Measurements from ENCODE around the gene SIX2. TPM values are rescaled to one million over a fixed set of nuclear protein-coding genes. Genes with fewer than 3 reads are reported as not detected.
A peak's percentile ranks its signal among the peaks of the same experiment; 100 is the strongest.

Gene SIX2
- total RNA-seq, 1 donor from 2014 or later, result 0.38 TPM

GRCh38 chr2:44974064-44974715, 35.1 kb downstream of the SIX2 start:
- H3K4me3 ChIP-seq, result no peak overlapping the region
- ATAC-seq (peak; percentile 41 to 43), DNase-seq (no peak)
- intact Hi-C loops (cut with DNase I), result no loop called here
- H3K27me3 ChIP-seq (ENCODE audit: low read depth), result peaks cover 20% of the 10 kb centered on the region
- H3K27ac ChIP-seq, result no peak overlapping the region
- peaks cover 7% of the 10 kb centered on the region for H3K4me1 ChIP-seq
- H3K36me3 ChIP-seq, result no peaks in the 10 kb centered on the region
- no peaks in the 10 kb centered on the region for H3K9me3 ChIP-seq
- TF ChIP-seq, protein P1, sequence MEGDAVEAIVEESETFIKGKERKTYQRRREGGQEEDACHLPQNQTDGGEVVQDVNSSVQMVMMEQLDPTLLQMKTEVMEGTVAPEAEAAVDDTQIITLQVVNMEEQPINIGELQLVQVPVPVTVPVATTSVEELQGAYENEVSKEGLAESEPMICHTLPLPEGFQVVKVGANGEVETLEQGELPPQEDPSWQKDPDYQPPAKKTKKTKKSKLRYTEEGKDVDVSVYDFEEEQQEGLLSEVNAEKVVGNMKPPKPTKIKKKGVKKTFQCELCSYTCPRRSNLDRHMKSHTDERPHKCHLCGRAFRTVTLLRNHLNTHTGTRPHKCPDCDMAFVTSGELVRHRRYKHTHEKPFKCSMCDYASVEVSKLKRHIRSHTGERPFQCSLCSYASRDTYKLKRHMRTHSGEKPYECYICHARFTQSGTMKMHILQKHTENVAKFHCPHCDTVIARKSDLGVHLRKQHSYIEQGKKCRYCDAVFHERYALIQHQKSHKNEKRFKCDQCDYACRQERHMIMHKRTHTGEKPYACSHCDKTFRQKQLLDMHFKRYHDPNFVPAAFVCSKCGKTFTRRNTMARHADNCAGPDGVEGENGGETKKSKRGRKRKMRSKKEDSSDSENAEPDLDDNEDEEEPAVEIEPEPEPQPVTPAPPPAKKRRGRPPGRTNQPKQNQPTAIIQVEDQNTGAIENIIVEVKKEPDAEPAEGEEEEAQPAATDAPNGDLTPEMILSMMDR (IDR thresholded peaks at IDR 0.05), result peak; percentile 31

DNA sequence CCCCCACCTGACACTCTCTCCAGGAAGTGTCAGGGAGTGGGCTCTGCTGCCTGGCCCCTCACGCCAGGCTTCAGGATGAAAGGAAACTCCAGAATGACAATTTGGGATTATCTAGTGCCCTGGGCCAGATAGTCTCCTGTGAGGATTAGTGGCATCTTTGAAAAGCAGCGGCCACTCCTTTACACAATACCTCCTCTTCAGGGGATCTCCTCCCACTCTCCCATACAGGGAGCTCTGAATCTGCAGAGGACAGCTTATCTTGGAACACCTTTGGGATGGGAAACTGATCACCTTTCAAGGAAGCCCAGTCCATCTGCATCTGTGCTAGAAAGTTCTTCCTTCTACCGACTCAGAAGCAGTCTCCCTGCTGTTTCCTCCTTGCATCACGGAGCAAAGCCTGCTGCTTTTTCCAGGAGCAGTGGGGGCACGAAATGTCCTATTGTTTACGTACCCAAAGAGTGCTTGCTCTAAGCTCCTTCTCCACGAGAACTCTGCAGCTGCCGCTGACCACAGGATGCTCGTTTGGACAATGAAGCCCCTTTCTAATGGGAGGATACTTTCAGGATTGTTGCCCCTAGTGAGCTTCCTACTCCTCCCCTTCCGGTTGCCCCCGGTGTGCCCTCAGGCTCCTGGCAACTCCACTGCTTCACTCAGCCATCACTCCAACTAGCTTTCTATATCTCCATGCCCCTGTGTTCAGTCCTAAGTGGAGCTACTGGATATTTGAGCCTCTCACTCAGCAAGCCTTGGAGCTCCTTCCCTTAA, 36.3 kb downstream of the SIX2 start:
- Histone ChIP-seq H3K4me3 (no peak overlapping the region), H3K27me3 (ENCODE audit: low read depth) (peaks cover 17% of the 10 kb centered on the region), H3K4me1 (peaks cover 7% of the 10 kb centered on the region), H3K36me3 (no peaks in the 10 kb centered on the region), H3K27ac (no peak overlapping the region), H3K9me3 (no peaks in the 10 kb centered on the region)
- intact Hi-C loops (cut with DNase I), result no loop called here
- no peak for DNase-seq
- TF ChIP-seq, protein P1 (IDR thresholded peaks at IDR 0.05), result no peak
- ATAC-seq, result peak in 1 of 2 donors; percentile 31

- no peaks in the 10 kb centered on the region for H3K9me3 ChIP-seq
- no peak overlapping the region for H3K4me3 ChIP-seq
- H3K27ac ChIP-seq, result no peak overlapping the region
- no peaks in the 10 kb centered on the region for H3K36me3 ChIP-seq
- peaks cover 14% of the 10 kb centered on the region for H3K27me3 ChIP-seq (ENCODE audit: low read depth)
- intact Hi-C loops (cut with DNase I), result no loop called here
- ATAC-seq, result no peak
- TF ChIP-seq, protein P1 (IDR thresholded peaks at IDR 0.05), result no peak
- no peak for DNase-seq
- peaks cover 7% of the 10 kb centered on the region for H3K4me1 ChIP-seq
These were observed 38.3 kb downstream of the SIX2 start for GRCh38 chr2:44970846-44971450.

GRCh38 chr2:44969936-44970335, 39.3 kb downstream of the SIX2 start:
- no peaks in the 10 kb centered on the region for H3K36me3 ChIP-seq
- intact Hi-C loops (cut with DNase I), result no loop called here

GRCh38 chr2:44967727-44968432, 41.4 kb downstream of the SIX2 start:
- intact Hi-C loops (cut with DNase I), result no loop called here
- no peak overlapping the region for H3K27ac ChIP-seq
- TF ChIP-seq, protein P1 (IDR thresholded peaks at IDR 0.05), result no peak
- H3K27me3 ChIP-seq (ENCODE audit: low read depth), result peaks cover 16% of the 10 kb centered on the region
- H3K36me3 ChIP-seq, result no peaks in the 10 kb centered on the region
- H3K9me3 ChIP-seq, result no peaks in the 10 kb centered on the region
- DNase-seq (no peak), ATAC-seq (no peak)
- peaks cover 10% of the 10 kb centered on the region for H3K4me1 ChIP-seq
- H3K4me3 ChIP-seq, result no peak overlapping the region

More at GRCh38 chr2:44969936-44970335, 39.3 kb downstream of the SIX2 start:
- Histone ChIP-seq H3K27me3 (ENCODE audit: low read depth) (peaks cover 9% of the 10 kb centered on the region), H3K4me3 (no peak overlapping the region), H3K9me3 (no peaks in the 10 kb centered on the region), H3K27ac (no peak overlapping the region), H3K4me1 (peaks cover 13% of the 10 kb centered on the region)
- TF ChIP-seq, protein P1 (IDR thresholded peaks at IDR 0.05), result no peak
- ATAC-seq (no peak), DNase-seq (no peak)

All from lower lobe of right lung (tissue), 2 donors.